GM21737 (cell line): ENCODE data around the gene MAST4.
"Not testable (repeated sequence)": the region's sequence is repeated elsewhere in the genome, so short reads cannot be mapped to it uniquely, and the experiment has no call there.

ENCODE experiments used
- ATAC-seq: cut with Tn5 transposase; IDR thresholded peaks from one replicate; pipeline ENCODE4 v1.9.1; 2021; ENCODE audit warnings: mild to moderate bottlenecking, moderate library complexity; ENCODE audit not compliant: unreplicated experiment

The MAST4 gene

GRCh38 chr5:67166460-67167285, 570.5 kb downstream of the MAST4 start:
- ATAC-seq: peak; percentile 43

- ATAC-seq: no peak
Observed at GRCh38 chr5:67168069-67168468, 571.9 kb downstream of the MAST4 start.

- ATAC-seq: no peak
Observed at GRCh38 chr5:67170767-67171166, 574.6 kb downstream of the MAST4 start.

GRCh38 chr5:67173351-67173750, 577.2 kb downstream of the MAST4 start:
- not testable (repeated sequence) for ATAC-seq

- ATAC-seq: no peak
Observed at GRCh38 chr5:67173959-67174358, 577.8 kb downstream of the MAST4 start.

- no peak for ATAC-seq
Observed at GRCh38 chr5:67176936-67177335, 580.7 kb downstream of the MAST4 start.

GRCh38 chr5:67178085-67178484, 581.9 kb downstream of the MAST4 start:
- ATAC-seq: no peak

GRCh38 chr5:67178966-67179365, 582.8 kb downstream of the MAST4 start:
- no peak for ATAC-seq

- ATAC-seq: no peak
Observed at GRCh38 chr5:67179697-67180361, 583.6 kb downstream of the MAST4 start.

- no peak for ATAC-seq
Observed at GRCh38 chr5:67181648-67182221, 585.5 kb downstream of the MAST4 start.

GRCh38 chr5:67182301-67182790, 586.2 kb downstream of the MAST4 start:
- no peak for ATAC-seq

- ATAC-seq: no peak
Observed at GRCh38 chr5:67183859-67184258, 587.7 kb downstream of the MAST4 start.

GRCh38 chr5:67187006-67187715, 591.0 kb downstream of the MAST4 start:
- ATAC-seq: no peak

GRCh38 chr5:67188274-67189078, 592.3 kb downstream of the MAST4 start:
- ATAC-seq: no peak

GRCh38 chr5:67189079-67189354, 592.8 kb downstream of the MAST4 start:
- no peak for ATAC-seq

GRCh38 chr5:67189931-67190330, 593.7 kb downstream of the MAST4 start:
- no peak for ATAC-seq

- ATAC-seq: no peak
Observed at GRCh38 chr5:67190410-67190809, 594.2 kb downstream of the MAST4 start.

- no peak for ATAC-seq
Observed at GRCh38 chr5:67190861-67191260, 594.7 kb downstream of the MAST4 start.

- ATAC-seq: no peak
Observed at GRCh38 chr5:67192719-67193438, 596.7 kb downstream of the MAST4 start.

- ATAC-seq: no peak
Observed at GRCh38 chr5:67193439-67193807, 597.2 kb downstream of the MAST4 start.
